ENCODE results near the gene FAM47A. TPM values are rescaled to one million over a fixed set of nuclear protein-coding genes. Genes with fewer than 3 reads are reported as not detected.

The FAM47A gene
- total RNA-seq, 2 donors from 2014 or later: not detected

- intact Hi-C loops (cut with DNase I): no loop called here
- no peaks in the 10 kb centered on the region for H3K4me1 ChIP-seq
- no peaks in the 10 kb centered on the region for H3K36me3 ChIP-seq (replicated peaks in 1 of 2; ENCODE audit: insufficient read depth in 1 of 2, low read depth in 2 of 2)
- ATAC-seq (no peak), DNase-seq (peak in 1 of 4 donors; percentile 2)
- H3K4me3 ChIP-seq: no peak overlapping the region
- H3K27me3 ChIP-seq: no peaks in the 10 kb centered on the region
- no peaks in the 10 kb centered on the region for H3K9me3 ChIP-seq
- 86 to 93% methylated on average over 15 to 18 of the region's 41 CpGs for WGBS, 2 donors
- TF ChIP-seq POLR2A (IDR thresholded peaks at IDR 0.05) (no peak), CTCF (IDR thresholded peaks at IDR 0.05) (no peak)
- H3K27ac ChIP-seq: no peak overlapping the region
These were observed 952 bp downstream of the FAM47A start for GRCh38 chrX:34130980-34131744.

GRCh38 chrX:34130501-34130900, 1.6 kb downstream of the FAM47A start:
- TF ChIP-seq POLR2A (IDR thresholded peaks at IDR 0.05) (no peak), CTCF (IDR thresholded peaks at IDR 0.05) (no peak)

GRCh38 chrX:34126011-34126410, 6.1 kb downstream of the FAM47A start:
- ATAC-seq: no peak
- intact Hi-C loops (cut with DNase I): no loop called here

More at GRCh38 chrX:34130501-34130900, 1.6 kb downstream of the FAM47A start:
- Histone ChIP-seq H3K36me3 (replicated peaks in 1 of 2; ENCODE audit: insufficient read depth in 1 of 2, low read depth in 2 of 2) (no peaks in the 10 kb centered on the region), H3K9me3 (no peaks in the 10 kb centered on the region), H3K27me3 (no peaks in the 10 kb centered on the region), H3K4me3 (no peak overlapping the region), H3K27ac (no peak overlapping the region), H3K4me1 (no peaks in the 10 kb centered on the region)
- DNase-seq (no peak), ATAC-seq (no peak)
- intact Hi-C loops (cut with DNase I): no loop called here
- 75% methylated on average over 15 to 20 of the region's 29 CpGs for WGBS, 2 donors

GRCh38 chrX:34119122-34119521, 13.0 kb downstream of the FAM47A start:
- no peaks in the 10 kb centered on the region for H3K36me3 ChIP-seq (replicated peaks in 1 of 2; ENCODE audit: insufficient read depth in 1 of 2, low read depth in 2 of 2)
- no peak for DNase-seq
- no peak overlapping the region for H3K27ac ChIP-seq
- intact Hi-C loops (cut with DNase I): no loop called here
- WGBS, 2 donors: 36 to 38% methylated on average over 2 of the region's 2 CpGs
- ATAC-seq: no peak
- H3K9me3 ChIP-seq: no peaks in the 10 kb centered on the region
- no peaks in the 10 kb centered on the region for H3K27me3 ChIP-seq
- no peaks in the 10 kb centered on the region for H3K4me1 ChIP-seq
- H3K4me3 ChIP-seq: no peak overlapping the region
- TF ChIP-seq POLR2A (IDR thresholded peaks at IDR 0.05): no peak
- no peak for TF ChIP-seq CTCF (IDR thresholded peaks at IDR 0.05)

More at GRCh38 chrX:34126011-34126410, 6.1 kb downstream of the FAM47A start:
- no peak overlapping the region for H3K4me3 ChIP-seq
- H3K27me3 ChIP-seq: no peaks in the 10 kb centered on the region
- 60 to 71% methylated on average over 1 to 5 of the region's 5 CpGs for WGBS, 2 donors
- no peaks in the 10 kb centered on the region for H3K36me3 ChIP-seq (replicated peaks in 1 of 2; ENCODE audit: insufficient read depth in 1 of 2, low read depth in 2 of 2)
- TF ChIP-seq POLR2A (IDR thresholded peaks at IDR 0.05): no peak
- no peak for TF ChIP-seq CTCF (IDR thresholded peaks at IDR 0.05)
- DNase-seq: peak in 1 of 4 donors; percentile 3
- H3K9me3 ChIP-seq: no peaks in the 10 kb centered on the region
- H3K4me1 ChIP-seq: no peaks in the 10 kb centered on the region
- no peak overlapping the region for H3K27ac ChIP-seq

- Histone ChIP-seq H3K27ac (no peak overlapping the region), H3K36me3 (replicated peaks in 1 of 2; ENCODE audit: insufficient read depth in 1 of 2, low read depth in 2 of 2) (no peaks in the 10 kb centered on the region), H3K27me3 (no peaks in the 10 kb centered on the region), H3K4me3 (no peak overlapping the region), H3K9me3 (no peaks in the 10 kb centered on the region), H3K4me1 (no peaks in the 10 kb centered on the region)
- ATAC-seq (no peak), DNase-seq (no peak)
- intact Hi-C loops (cut with DNase I): no loop called here
- TF ChIP-seq CTCF (IDR thresholded peaks at IDR 0.05): no peak
- TF ChIP-seq POLR2A (IDR thresholded peaks at IDR 0.05): no peak
- 40% methylated on average over 1 of the region's 1 CpG for WGBS, 2 donors
These were observed 19.7 kb downstream of the FAM47A start for GRCh38 chrX:34112459-34112858.

All from body of pancreas (tissue), 4 donors.